DND-41 (cell line): Measurements from ENCODE around the gene HAUS8.

Experiments used
- ATAC-seq: fragments of 200-7000 bp; cut with Tn5 transposase; 3 replicates; pipeline ENCODE4 v1.9.1; 2021; ENCODE audit warnings: low read depth; ENCODE audit not compliant: insufficient read depth
- DNase-seq: peaks from one replicate; pipeline ENCODE4 v3.0.0-alpha.2; 2020
- H2AFZ ChIP-seq: 2 replicates; pipeline ENCODE4 v1.6.0; 2012; ENCODE audit warnings: low read depth, low read length
- H3K27ac ChIP-seq: 2 replicates; pipeline ENCODE4 v1.5.1; 2012; ENCODE audit warnings: low read length, inconsistent platforms
- H3K27me3 ChIP-seq: fragments of 200-600 bp; sonication (generic); 2 replicates; pipeline ENCODE4 v1.6.0; 2012; ENCODE audit warnings: low read length, mild to moderate bottlenecking, inconsistent platforms; ENCODE audit not compliant: insufficient read depth, poor library complexity
- H3K36me3 ChIP-seq: 2 replicates; pipeline ENCODE4 v1.5.1; 2012; ENCODE audit warnings: low read length, inconsistent platforms; ENCODE audit not compliant: insufficient read depth
- H3K4me1 ChIP-seq: 2 replicates; pipeline ENCODE4 v1.5.1; 2012; ENCODE audit warnings: mild to moderate bottlenecking, low read length; ENCODE audit not compliant: insufficient read depth
- H3K4me2 ChIP-seq: 2 replicates; pipeline ENCODE4 v1.6.0; 2012; ENCODE audit warnings: mild to moderate bottlenecking, moderate library complexity, low read length, inconsistent platforms; ENCODE audit not compliant: insufficient read depth
- H3K4me3 ChIP-seq, 2 experiments: fragments of 200-600 bp in 1 of 2; shearing (Covaris generic) in 1 of 2; 2 replicates each; pipeline ENCODE4 v1.5.1; 2012 to 2016; ENCODE audit warnings: inconsistent platforms in 2 of 2, low read length in 2 of 2, mild to moderate bottlenecking in 2 of 2, low read depth in 1 of 2, moderate library complexity in 1 of 2
- H3K79me2 ChIP-seq: 2 replicates; pipeline ENCODE4 v1.6.0; 2012; ENCODE audit warnings: low read length, inconsistent platforms; ENCODE audit not compliant: insufficient read depth
- H3K9ac ChIP-seq: 2 replicates; pipeline ENCODE4 v1.6.0; 2012; ENCODE audit warnings: low read depth, mild to moderate bottlenecking, inconsistent platforms, low read length, moderate library complexity
- H3K9me3 ChIP-seq: 2 replicates; pipeline ENCODE4 v1.5.1; 2012; ENCODE audit warnings: low read length, moderate library complexity, mild to moderate bottlenecking, inconsistent platforms; ENCODE audit not compliant: insufficient read depth, severe bottlenecking
- H4K20me1 ChIP-seq: 2 replicates; pipeline ENCODE4 v1.6.0; 2012; ENCODE audit warnings: low read length; ENCODE audit not compliant: insufficient read depth
- EZH2 ChIP-seq: IDR thresholded peaks from 3 replicates; pipeline ENCODE4 v1.6.1; 2012; ENCODE audit warnings: borderline replicate concordance, low read depth, mild to moderate bottlenecking, moderate library complexity, low read length, inconsistent platforms; ENCODE audit not compliant: severe bottlenecking
- TF ChIP-seq, protein P1 (sequence below): IDR thresholded peaks from 2 replicates; pipeline ENCODE4 v1.5.1; 2012; ENCODE audit warnings: borderline replicate concordance, low read length, moderate library complexity, mild to moderate bottlenecking; ENCODE audit not compliant: poor library complexity, severe bottlenecking; ENCODE audit errors: extremely low read depth

HAUS8 gene

DNA sequence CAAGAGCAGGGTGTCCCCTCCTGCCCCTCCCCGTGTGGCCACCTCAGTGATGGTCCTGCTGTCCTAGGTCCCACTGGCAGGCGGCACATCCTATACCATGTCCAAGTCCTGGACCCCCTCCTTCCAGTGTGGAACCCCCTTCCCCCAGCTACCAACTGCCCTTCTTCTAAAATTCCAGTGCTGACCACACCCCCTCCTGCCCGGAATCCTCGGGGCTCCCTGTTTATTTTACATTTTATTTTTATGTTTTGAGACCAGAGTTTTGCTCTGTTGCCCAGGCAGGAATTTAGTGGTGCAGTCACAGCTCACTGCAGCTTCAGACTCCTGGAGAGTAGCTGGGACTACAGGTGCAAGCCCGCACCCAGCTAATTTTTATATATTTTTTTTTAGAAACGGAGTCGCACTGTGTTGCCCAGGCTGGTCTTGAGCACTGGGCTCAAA lies 47.7 kb downstream of the HAUS8 start:
- H2AFZ ChIP-seq, result no peak overlapping the region
- ATAC-seq (no peak), DNase-seq (no peak)
- no peaks in the 10 kb centered on the region for H3K4me1 ChIP-seq
- H3K79me2 ChIP-seq, result no peaks in the 10 kb centered on the region
- H3K27ac ChIP-seq, result no peak overlapping the region
- H4K20me1 ChIP-seq, result no peaks in the 10 kb centered on the region
- H3K9me3 ChIP-seq, result peaks cover 13% of the 10 kb centered on the region
- H3K36me3 ChIP-seq, result no peaks in the 10 kb centered on the region
- no peaks in the 10 kb centered on the region for H3K27me3 ChIP-seq
- no peak overlapping the region for H3K4me3 ChIP-seq
- no peak overlapping the region for H3K4me2 ChIP-seq
- TF ChIP-seq, protein P1, sequence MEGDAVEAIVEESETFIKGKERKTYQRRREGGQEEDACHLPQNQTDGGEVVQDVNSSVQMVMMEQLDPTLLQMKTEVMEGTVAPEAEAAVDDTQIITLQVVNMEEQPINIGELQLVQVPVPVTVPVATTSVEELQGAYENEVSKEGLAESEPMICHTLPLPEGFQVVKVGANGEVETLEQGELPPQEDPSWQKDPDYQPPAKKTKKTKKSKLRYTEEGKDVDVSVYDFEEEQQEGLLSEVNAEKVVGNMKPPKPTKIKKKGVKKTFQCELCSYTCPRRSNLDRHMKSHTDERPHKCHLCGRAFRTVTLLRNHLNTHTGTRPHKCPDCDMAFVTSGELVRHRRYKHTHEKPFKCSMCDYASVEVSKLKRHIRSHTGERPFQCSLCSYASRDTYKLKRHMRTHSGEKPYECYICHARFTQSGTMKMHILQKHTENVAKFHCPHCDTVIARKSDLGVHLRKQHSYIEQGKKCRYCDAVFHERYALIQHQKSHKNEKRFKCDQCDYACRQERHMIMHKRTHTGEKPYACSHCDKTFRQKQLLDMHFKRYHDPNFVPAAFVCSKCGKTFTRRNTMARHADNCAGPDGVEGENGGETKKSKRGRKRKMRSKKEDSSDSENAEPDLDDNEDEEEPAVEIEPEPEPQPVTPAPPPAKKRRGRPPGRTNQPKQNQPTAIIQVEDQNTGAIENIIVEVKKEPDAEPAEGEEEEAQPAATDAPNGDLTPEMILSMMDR, result no peak
- TF ChIP-seq EZH2, result no peak
- no peak overlapping the region for H3K9ac ChIP-seq

DNA sequence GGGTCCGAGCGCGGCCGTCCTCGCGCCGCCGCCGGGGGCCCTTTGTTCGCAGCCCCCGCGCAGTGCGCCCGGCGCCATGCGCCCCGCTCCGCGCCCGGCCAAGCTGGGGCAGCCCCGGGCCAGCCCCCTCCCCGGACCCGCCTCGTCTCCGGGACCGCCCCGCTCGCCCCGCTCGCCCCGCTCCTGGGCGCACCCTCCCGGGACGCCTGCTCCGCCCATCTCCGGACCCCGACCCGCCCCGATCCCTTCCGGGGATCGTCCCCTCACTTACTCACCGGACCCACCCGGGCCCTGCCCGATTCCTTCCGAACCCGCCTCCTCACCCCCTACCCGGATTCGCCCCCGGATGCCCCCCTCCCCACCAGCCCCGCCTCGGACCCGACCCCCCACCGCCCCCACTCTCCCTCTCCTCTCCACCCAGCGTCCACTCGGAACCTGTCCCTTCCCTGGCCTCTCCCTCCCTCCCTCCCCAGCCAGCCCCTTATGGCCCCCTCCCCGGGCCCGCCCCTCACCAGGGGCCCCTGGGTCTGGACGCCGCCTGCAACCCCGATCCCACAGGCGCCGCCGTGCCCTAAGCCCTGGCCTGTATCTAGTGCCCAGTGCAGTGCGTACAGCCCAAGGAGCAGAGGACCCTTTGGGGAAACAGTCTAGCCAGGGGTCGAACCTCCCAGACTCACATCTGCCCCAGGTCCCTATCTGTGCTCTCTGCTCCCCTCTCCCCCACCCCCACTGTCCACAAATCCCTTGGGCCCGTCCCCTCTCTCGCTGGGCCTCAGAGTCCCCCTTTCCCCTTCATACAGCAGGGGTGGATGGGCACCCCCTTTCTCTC lies 48.3 kb downstream of the HAUS8 start, which contains the start of gene CPAMD8:
Gene CPAMD8 (minus strand): TSS at position 105 of the 829 bp plus-strand sequence. CDS start 168 bp downstream, outside the sequence.
- no peak within 1 kb of the TSS for H3K9ac ChIP-seq
- H3K27me3 ChIP-seq, result no peaks in the 10 kb centered on the region
- H2AFZ ChIP-seq, result no peak within 1 kb of the TSS
- H3K79me2 ChIP-seq, result no peaks in the 10 kb centered on the region
- H3K36me3 ChIP-seq, result no peaks in the 10 kb centered on the region
- no peak within 1 kb of the TSS for H3K27ac ChIP-seq
- no peaks in the 10 kb centered on the region for H4K20me1 ChIP-seq
- no peaks in the 10 kb centered on the region for H3K4me1 ChIP-seq
- TF ChIP-seq, protein P1, result no peak
- no peak for TF ChIP-seq EZH2
- ATAC-seq (no peak), DNase-seq (no peak)
- no peak within 1 kb of the TSS for H3K4me3 ChIP-seq
- peaks cover 13% of the 10 kb centered on the region for H3K9me3 ChIP-seq
- H3K4me2 ChIP-seq, result no peak within 1 kb of the TSS

DNA sequence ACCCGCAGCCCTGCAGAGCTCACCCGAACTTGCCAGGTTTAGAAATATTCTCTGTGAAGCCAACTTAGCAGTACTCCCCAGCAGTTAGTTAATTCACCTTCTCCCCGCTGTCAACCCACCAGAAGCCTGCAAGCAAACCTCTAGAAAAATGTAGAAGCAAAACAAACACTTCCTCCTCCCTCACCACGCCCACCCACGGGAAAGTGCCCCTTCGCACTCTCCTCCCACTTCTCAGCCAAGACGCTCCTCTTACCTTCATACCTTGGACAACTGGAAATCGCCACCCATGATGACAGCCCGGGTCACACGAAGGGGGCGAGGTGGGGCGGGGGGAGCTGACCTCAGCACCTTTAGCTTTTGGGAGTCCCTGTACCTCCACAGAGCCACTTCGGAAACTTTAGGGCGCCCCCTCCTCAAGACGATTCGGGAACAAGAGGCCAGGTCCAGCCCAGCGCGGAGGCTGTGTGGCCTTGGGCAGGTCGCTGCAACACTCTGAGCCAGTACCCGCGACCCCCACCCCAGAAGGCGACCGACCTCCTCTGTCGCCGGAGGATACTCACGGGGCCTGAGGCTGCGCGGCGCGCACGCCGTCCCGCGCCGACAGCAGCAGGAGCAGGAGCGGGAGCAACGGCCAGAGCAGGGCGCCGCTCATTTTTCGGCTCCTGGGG lies 49.1 kb downstream of the HAUS8 start:
- DNase-seq (no peak), ATAC-seq (no peak)
- Histone ChIP-seq H3K79me2 (no peaks in the 10 kb centered on the region), H3K9me3 (peaks cover 19% of the 10 kb centered on the region), H3K4me2 (no peak overlapping the region), H2AFZ (no peak overlapping the region), H3K36me3 (no peaks in the 10 kb centered on the region), H4K20me1 (no peaks in the 10 kb centered on the region), H3K27ac (no peak overlapping the region), H3K9ac (no peak overlapping the region), H3K4me3 (no peak overlapping the region), H3K27me3 (no peaks in the 10 kb centered on the region), H3K4me1 (no peaks in the 10 kb centered on the region)
- TF ChIP-seq, protein P1, result no peak
- no peak for TF ChIP-seq EZH2
